GM12875 (cell line): ENCODE data around the gene GPR42.

Experiments
- H3K4me3 ChIP-seq: one replicate; pipeline ENCODE4 v1.5.1; 2011; ENCODE audit warnings: low read depth, low read length, control low read depth
- CTCF ChIP-seq: IDR thresholded peaks from 2 replicates; pipeline ENCODE4 v1.5.1; 2011; ENCODE audit warnings: low read depth, mild to moderate bottlenecking, control low read depth, inconsistent platforms, low read length, moderate library complexity, borderline replicate concordance; ENCODE audit not compliant: insufficient read depth

GPR42 gene, protein sequence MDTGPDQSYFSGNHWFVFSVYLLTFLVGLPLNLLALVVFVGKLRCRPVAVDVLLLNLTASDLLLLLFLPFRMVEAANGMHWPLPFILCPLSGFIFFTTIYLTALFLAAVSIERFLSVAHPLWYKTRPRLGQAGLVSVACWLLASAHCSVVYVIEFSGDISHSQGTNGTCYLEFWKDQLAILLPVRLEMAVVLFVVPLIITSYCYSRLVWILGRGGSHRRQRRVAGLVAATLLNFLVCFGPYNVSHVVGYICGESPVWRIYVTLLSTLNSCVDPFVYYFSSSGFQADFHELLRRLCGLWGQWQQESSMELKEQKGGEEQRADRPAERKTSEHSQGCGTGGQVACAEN

GRCh38 chr19:35370722-35371121 lies at the start of gene GPR42:
Gene GPR42, plus strand, starts transcription at chr19:35371068. Its CDS starts 292 bp downstream, at chr19:35371360.
- no peak for TF ChIP-seq CTCF

DNA sequence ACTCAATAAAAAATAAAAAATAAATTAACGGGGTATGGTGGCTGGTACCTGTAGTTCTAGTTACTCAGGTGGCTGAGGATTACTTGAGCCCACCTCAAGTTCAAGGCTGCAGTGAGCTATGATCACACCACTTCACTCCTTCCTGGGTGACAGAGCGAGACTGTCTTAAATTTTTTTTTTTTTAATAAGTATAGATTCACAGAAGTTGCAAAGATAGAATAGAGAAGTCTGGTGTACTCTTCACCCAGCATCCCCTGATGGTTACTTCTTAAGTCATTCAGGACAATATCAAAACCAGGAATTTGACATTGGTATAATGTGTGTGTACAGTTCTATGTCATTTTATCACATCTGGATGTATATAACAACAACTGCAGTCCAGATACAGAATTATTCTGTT lies 49.6 kb upstream of the GPR42 start:
- TF ChIP-seq CTCF = no peak
- no peak overlapping the region for H3K4me3 ChIP-seq

More at GRCh38 chr19:35370722-35371121, at the start of gene GPR42:
- H3K4me3 ChIP-seq = no peak within 1 kb of the TSS

- TF ChIP-seq CTCF = no peak
- no peak overlapping the region for H3K4me3 ChIP-seq
These were observed 48.9 kb upstream of the GPR42 start for GRCh38 chr19:35322014-35322413.

DNA sequence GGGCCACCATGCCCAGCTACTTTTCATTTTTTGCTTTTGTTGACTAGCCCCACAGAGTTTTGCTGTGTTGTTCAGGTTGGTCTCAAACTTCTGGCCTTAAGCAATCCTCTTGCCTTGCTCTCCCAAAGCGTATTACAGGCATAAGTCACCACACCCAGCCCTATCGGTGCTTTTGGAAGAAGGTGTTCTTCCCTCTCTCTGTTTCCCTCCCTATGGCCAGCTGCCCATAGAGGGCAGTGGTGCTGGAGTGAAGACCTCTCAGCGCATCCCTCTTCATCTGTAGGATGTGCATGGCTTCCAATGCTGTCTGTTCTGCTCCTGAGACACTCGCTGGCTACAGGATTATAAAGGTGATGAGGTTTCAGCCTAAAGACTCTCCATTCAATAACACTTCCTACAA lies 43.2 kb upstream of the GPR42 start:
- TF ChIP-seq CTCF = peak; percentile 32; the same call in 1 of the 2 replicates
- no peak overlapping the region for H3K4me3 ChIP-seq

- no peak for TF ChIP-seq CTCF
- H3K4me3 ChIP-seq = peak within 1 kb of the TSS; percentile 98
These were observed 42.0 kb upstream of the GPR42 start, which contains the start of gene CD22 for GRCh38 chr19:35328851-35329285. Gene CD22, plus strand, starts transcription at chr19:35329187. Its CDS starts 2,854 bp downstream, at chr19:35332041.

GRCh38 chr19:35329323-35329722 lies 41.5 kb upstream of the GPR42 start:
- no peak for TF ChIP-seq CTCF

DNA sequence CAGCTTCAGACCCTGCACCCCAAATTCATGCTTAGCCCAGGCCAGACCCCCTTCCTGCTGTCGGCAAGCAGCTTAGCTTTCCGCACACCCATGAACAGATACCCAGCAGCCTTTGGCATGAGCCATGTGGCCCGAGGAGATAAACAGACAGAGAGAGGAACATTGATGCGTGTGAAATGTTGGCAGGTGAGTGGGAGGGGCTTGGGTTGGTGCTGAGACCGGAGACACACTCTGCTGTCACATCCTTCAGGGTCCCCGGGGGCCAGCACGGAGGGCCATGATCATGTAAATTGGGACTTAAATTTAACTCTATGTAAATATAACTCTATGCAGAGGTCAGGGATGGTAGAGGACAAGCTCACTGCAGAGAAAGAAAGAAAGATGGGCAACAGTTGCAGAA lies 40.4 kb upstream of the GPR42 start:
- H3K4me3 ChIP-seq = peak overlapping the region; percentile 98
- TF ChIP-seq CTCF = no peak

More at GRCh38 chr19:35329323-35329722, 41.5 kb upstream of the GPR42 start:
- peak overlapping the region; percentile 98 for H3K4me3 ChIP-seq
